GM19023 (cell line): ENCODE data around the gene PELO.

Source experiments
- ATAC-seq: cut with Tn5 transposase; IDR thresholded peaks from one replicate; pipeline ENCODE4 v1.9.1; 2021; ENCODE audit warnings: mild to moderate bottlenecking, moderate library complexity; ENCODE audit not compliant: unreplicated experiment

Gene PELO

GRCh38 chr5:52771343-52772039 lies 16.2 kb upstream of the PELO start:
- ATAC-seq: peak; percentile 91

- no peak for ATAC-seq
These were observed 15.0 kb upstream of the PELO start for GRCh38 chr5:52772668-52773067.

GRCh38 chr5:52773342-52773741 lies 14.4 kb upstream of the PELO start:
- no peak for ATAC-seq

GRCh38 chr5:52774005-52774410 lies 13.7 kb upstream of the PELO start:
- ATAC-seq: no peak

- no peak for ATAC-seq
These were observed 11.6 kb upstream of the PELO start for GRCh38 chr5:52776116-52776515.

- no peak for ATAC-seq
These were observed 10.5 kb upstream of the PELO start for GRCh38 chr5:52777186-52777585.

- ATAC-seq: no peak
These were observed 8.9 kb upstream of the PELO start for GRCh38 chr5:52778781-52779180.

- no peak for ATAC-seq
These were observed 8.5 kb upstream of the PELO start for GRCh38 chr5:52779213-52779612.

- no peak for ATAC-seq
These were observed 4.3 kb upstream of the PELO start for GRCh38 chr5:52783226-52783959.

- ATAC-seq: no peak
These were observed 3.0 kb upstream of the PELO start for GRCh38 chr5:52784737-52785136.

GRCh38 chr5:52786391-52786790 lies 1.3 kb upstream of the PELO start:
- no peak for ATAC-seq

- no peak for ATAC-seq
These were observed 642 bp upstream of the PELO start for GRCh38 chr5:52786949-52787599.

GRCh38 chr5:52788505-52788821 lies 747 bp downstream of the PELO start:
- no peak for ATAC-seq

GRCh38 chr5:52789378-52789777 lies 1.7 kb downstream of the PELO start:
- no peak for ATAC-seq

GRCh38 chr5:52789851-52790250 lies 2.1 kb downstream of the PELO start:
- ATAC-seq: no peak

- ATAC-seq: no peak
These were observed 3.6 kb downstream of the PELO start for GRCh38 chr5:52791366-52791765.

- no peak for ATAC-seq
These were observed 6.8 kb downstream of the PELO start for GRCh38 chr5:52794519-52794918.

- no peak for ATAC-seq
These were observed 8.3 kb downstream of the PELO start for GRCh38 chr5:52796031-52796430.

- ATAC-seq: no peak
These were observed 8.9 kb downstream of the PELO start for GRCh38 chr5:52796516-52797103.

GRCh38 chr5:52798938-52799337 lies 11.2 kb downstream of the PELO start:
- ATAC-seq: no peak

GRCh38 chr5:52799358-52799982 lies 11.8 kb downstream of the PELO start:
- ATAC-seq: peak; percentile 32
